GM12878 (cell line): Measurements from ENCODE around the gene COPS8. TPM values are rescaled to one million over a fixed set of nuclear protein-coding genes. Genes with fewer than 3 reads are reported as not detected.

ENCODE experiments used
- ATAC-seq: fragments of 200-7000 bp; cut with Tn5 transposase; 3 replicates; pipeline ENCODE4 v1.9.1; 2020; ENCODE audit warnings: mild to moderate bottlenecking, moderate library complexity
- BruUV-seq: library from RNA; stranded (reverse); fragments of 400-500 nt; replicated peaks from 2 replicates; lab custom pipeline; 2021; lab: Mats Ljungman, UMichigan
- CTCF ChIA-PET: fragments of 300-600 bp; sonication (Branson Sonifier 250); formaldehyde crosslinking; extraction: SDS; loops from one replicate; lab custom pipeline; 2021; ENCODE audit warnings: inconsistent platforms; lab: Yijun Ruan, JAX
- POLR2A ChIA-PET: fragments of 350-600 bp; formaldehyde crosslinking; extraction: SDS; loops from one replicate; lab custom pipeline; 2021; ENCODE audit warnings: inconsistent platforms; lab: Charles Lee
- RAD21 ChIA-PET: fragments of 300-600 bp; sonication (Branson Sonifier 250); formaldehyde crosslinking; loops from one replicate; lab custom pipeline; 2023; ENCODE audit warnings: antibody characterized with exemption; ENCODE audit not compliant: unreplicated experiment; lab: Charles Lee
- SMC1A ChIA-PET: fragments of 300-600 bp; sonication (Branson Sonifier 250); formaldehyde crosslinking; loops from one replicate; lab custom pipeline; 2023; ENCODE audit not compliant: unreplicated experiment, uncharacterized antibody; lab: Charles Lee
- DNase-seq: peaks from one replicate; pipeline ENCODE4 v3.0.0-alpha.2; 2011; ENCODE audit warnings: low read depth, low spot score
- FAIRE-seq: peaks from 3 replicates; lab custom pipeline; 2011; peaks lifted over from hg19 to GRCh38; lab: Jason Lieb, UNC
- H2AFZ ChIP-seq: 2 replicates; pipeline ENCODE4 v1.6.0; 2011; ENCODE audit warnings: low read depth, low read length, control low read depth; ENCODE audit not compliant: control insufficient read depth
- H3K27ac ChIP-seq: 2 replicates; pipeline ENCODE4 v1.5.1; 2011; ENCODE audit warnings: control low read depth; ENCODE audit not compliant: control insufficient read depth, insufficient read depth
- H3K27me3 ChIP-seq, 2 experiments: replicated peaks in 1 of 2; 2 replicates each; pipeline versions ENCODE4 v1.6.0 to v1.6.1; 2011; ENCODE audit warnings: low read length in 1 of 2; ENCODE audit not compliant: control insufficient read depth in 2 of 2, insufficient read depth in 2 of 2
- H3K36me3 ChIP-seq, 2 experiments: 2 replicates each; pipeline ENCODE4 v1.5.1; 2011; ENCODE audit warnings: low read length in 1 of 2; ENCODE audit not compliant: control insufficient read depth in 2 of 2, insufficient read depth in 2 of 2
- H3K4me1 ChIP-seq: 2 replicates; pipeline ENCODE4 v1.6.1; 2011; ENCODE audit warnings: mild to moderate bottlenecking, low read length, moderate library complexity, mixed read lengths; ENCODE audit not compliant: control insufficient read depth, insufficient read depth
- H3K4me2 ChIP-seq: 2 replicates; pipeline ENCODE4 v1.6.0; 2011; ENCODE audit warnings: control low read depth; ENCODE audit not compliant: control insufficient read depth, insufficient read depth
- H3K4me3 ChIP-seq: fragments of 200-600 bp; sonication (generic); 2 replicates; pipeline ENCODE4 v1.5.1; 2016
- H3K79me2 ChIP-seq: 2 replicates; pipeline ENCODE4 v1.6.0; 2011; ENCODE audit warnings: low read length; ENCODE audit not compliant: control insufficient read depth, insufficient read depth
- H3K9ac ChIP-seq: 2 replicates; pipeline ENCODE4 v1.8.0; 2011; ENCODE audit warnings: low read length, control low read depth, mixed read lengths; ENCODE audit not compliant: control insufficient read depth, insufficient read depth
- H3K9me3 ChIP-seq: replicated peaks from 3 replicates; pipeline ENCODE4 v1.5.1; 2011; ENCODE audit warnings: mild to moderate bottlenecking, low read length; ENCODE audit not compliant: control insufficient read depth, insufficient read depth
- H4K20me1 ChIP-seq: 2 replicates; pipeline ENCODE4 v1.6.0; 2011; ENCODE audit not compliant: control insufficient read depth, insufficient read depth
- ATF7 ChIP-seq: fragments of 450-650 bp; IDR thresholded peaks from 2 replicates; pipeline ENCODE4 v1.6.1; 2016; ENCODE audit warnings: low read depth, mild to moderate bottlenecking
- CBX3 ChIP-seq: fragments of 200-600 bp; sonication (generic); IDR thresholded peaks from 2 replicates; pipeline ENCODE4 v1.6.1; 2016; ENCODE audit warnings: low read depth, borderline replicate concordance
- CBX5 ChIP-seq: sonication (generic); IDR thresholded peaks from 2 replicates; pipeline ENCODE4 v1.6.1; 2016; ENCODE audit warnings: low read depth, moderate library complexity, mild to moderate bottlenecking, inconsistent platforms
- CHD4 ChIP-seq: fragments of 200-600 bp; sonication (generic); IDR thresholded peaks from 2 replicates; pipeline ENCODE4 v1.6.1; 2016; ENCODE audit warnings: mild to moderate bottlenecking
- CREB1 ChIP-seq: IDR thresholded peaks from 2 replicates; pipeline ENCODE4 v1.6.1; 2012; ENCODE audit warnings: low read depth, mild to moderate bottlenecking, inconsistent platforms
- KDM1A ChIP-seq: fragments of 200-600 bp; sonication (generic); IDR thresholded peaks from 2 replicates; pipeline ENCODE4 v1.6.1; 2016; ENCODE audit warnings: borderline replicate concordance
- NR2F1 ChIP-seq: fragments of 450-650 bp; conservative IDR thresholded peaks from 2 replicates; pipeline ENCODE4 v1.6.1; 2017; ENCODE audit warnings: mild to moderate bottlenecking
- RAD51 ChIP-seq: fragments of 450-650 bp; IDR thresholded peaks from 2 replicates; pipeline ENCODE4 v1.6.1; 2016; ENCODE audit warnings: moderate library complexity, mild to moderate bottlenecking, inconsistent platforms
- SKIL ChIP-seq: fragments of 450-650 bp; IDR thresholded peaks from 2 replicates; pipeline ENCODE4 v1.6.1; 2017; ENCODE audit warnings: mild to moderate bottlenecking, low read depth, inconsistent platforms; ENCODE audit not compliant: poor library complexity, severe bottlenecking
- TARDBP ChIP-seq: IDR thresholded peaks from 2 replicates; pipeline ENCODE4 v1.6.1; 2016; ENCODE audit warnings: borderline replicate concordance
- TCF12 ChIP-seq: IDR thresholded peaks from 2 replicates; pipeline ENCODE4 v1.6.1; 2011; ENCODE audit warnings: low read depth, mild to moderate bottlenecking, low read length
- ZBTB33 ChIP-seq: fragments of 450-650 bp; IDR thresholded peaks from 2 replicates; pipeline ENCODE4 v1.6.1; 2017; ENCODE audit warnings: mild to moderate bottlenecking
- whole genome bisulfite sequencing: methylation state at CpG from one replicate; pipeline ENCODE4 v1.1.6; 2016; ENCODE audit warnings: low lambda C conversion rate; ENCODE audit not compliant: insufficient replicate concordance, insufficient coverage; ENCODE audit errors: missing lambda C conversion rate; 5-methylcytosine and 5-hydroxymethylcytosine counted together
- in situ Hi-C: fragments of 300-500 bp; cut with MboI; formaldehyde crosslinking; loops from 9 replicates; pipeline ENCODE4 v1.14.3; 2018; ENCODE audit warnings: mixed read lengths
- intact Hi-C: fragments of 100-400 bp; cut with micrococcal nuclease; formaldehyde crosslinking; loops from one replicate; pipeline ENCODE4 v1.14.2; 2022; ENCODE audit not compliant: unreplicated experiment
- polyA plus RNA-seq, 11 experiments: library from polyadenylated mRNA; depleted of rRNA in 4 of 11; unstranded in 6 of 11; stranded (reverse) in 5 of 11; fragments of >200 nt; fragmentation: Nextera tagmentation in 4 of 11; fragmentation: Illumina TruSeq in 1 of 11; extraction: Ambion mirVana in 4 of 11; extraction: Trizol in 1 of 11; gene quantifications; 1 replicate in 1 of 11; 2 replicates in 10 of 11; pipeline versions ENCODE4 v1.2.1 to v1.2.3, GENCODE V29; 2011 to 2016; ENCODE audit warnings: inconsistent platforms in 2 of 11, missing spikeins in 2 of 11, low read depth in 1 of 11
- total RNA-seq, 4 experiments: library from RNA; depleted of rRNA in 3 of 4; stranded (reverse); fragments of >200 nt in 3 of 4; fragmentation: Illumina TruSeq in 1 of 4; extraction: Trizol in 1 of 4; gene quantifications; 2 replicates each; pipeline versions ENCODE4 v1.2.1 to v1.2.3, GENCODE V29; 2013 to 2021
- TF ChIP-seq, protein P1 (sequence below): IDR thresholded peaks from 2 replicates; pipeline ENCODE4 v1.6.1; 2011; ENCODE audit warnings: mild to moderate bottlenecking, low read depth, low read length, moderate library complexity; ENCODE audit not compliant: insufficient replicate concordance

Gene COPS8
- total and polyA plus RNA-seq, 10 of the 15 experiments (the other 5 are each of a cell fraction or from before 2014, with no cell fraction given): 44.0 to 134 (median 107) TPM

DNA sequence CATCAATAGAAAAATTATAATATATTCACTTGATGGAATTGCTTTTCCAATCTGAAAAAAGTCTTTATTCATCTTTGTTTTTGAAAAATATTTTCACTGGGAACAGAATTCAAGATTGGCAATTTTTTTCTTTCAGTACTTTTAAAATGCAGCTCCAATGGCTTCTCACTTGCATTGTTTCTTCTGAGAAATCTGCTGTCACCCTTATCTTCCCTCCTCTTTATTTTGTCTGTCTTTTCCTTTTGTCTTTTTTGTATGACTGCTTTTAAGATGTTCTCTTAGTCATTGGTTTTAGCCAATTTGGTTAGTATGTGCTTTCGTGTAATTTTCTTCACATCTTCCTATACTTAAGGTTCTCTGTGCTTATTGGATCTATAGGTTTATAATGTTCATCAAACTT lies 37.1 kb upstream of the COPS8 start:
- ChIA-PET SMC1A (interaction anchor here (1.2 kb wide), 1 partner anchor 10 kb away, joined by 3 read pairs; no protein-coding TSS in a partner anchor), CTCF (no interaction called here)
- no peak overlapping the region for H3K4me3 ChIP-seq
- in situ Hi-C loops: no loop called here
- H3K4me1 ChIP-seq: no peaks in the 10 kb centered on the region
- peaks cover 0 to 9% of the 10 kb centered on the region in 2 experiments; a peak in 3 of 4 replicates for H3K27me3 ChIP-seq
- DNase-seq: no peak
- H3K27ac ChIP-seq: no peak overlapping the region
- FAIRE-seq: no peak
- no peaks in the 10 kb centered on the region for H3K36me3 ChIP-seq
- ATAC-seq: no peak
- intact Hi-C loops: no loop called here
- TF ChIP-seq CBX5 (peak; percentile 69; the same call in 1 of the 2 replicates), TARDBP (no peak)
- TF ChIP-seq, all 136 proteins: peak for 1
- BruUV-seq: no TSS peak
- Histone ChIP-seq H3K4me2 (no peak overlapping the region), H3K9ac (no peak overlapping the region), H4K20me1 (peaks cover 2% of the 10 kb centered on the region; the same call in 1 of the 2 replicates), H2AFZ (no peak overlapping the region), H3K9me3 (peaks cover 8% of the 10 kb centered on the region; the same call in 2 of the 3 replicates), H3K79me2 (no peaks in the 10 kb centered on the region)
- POLR2A ChIA-PET: no interaction called here
- RAD21 ChIA-PET: no interaction called here
- 67% methylated on average over 1 of the region's 1 CpG for WGBS

DNA sequence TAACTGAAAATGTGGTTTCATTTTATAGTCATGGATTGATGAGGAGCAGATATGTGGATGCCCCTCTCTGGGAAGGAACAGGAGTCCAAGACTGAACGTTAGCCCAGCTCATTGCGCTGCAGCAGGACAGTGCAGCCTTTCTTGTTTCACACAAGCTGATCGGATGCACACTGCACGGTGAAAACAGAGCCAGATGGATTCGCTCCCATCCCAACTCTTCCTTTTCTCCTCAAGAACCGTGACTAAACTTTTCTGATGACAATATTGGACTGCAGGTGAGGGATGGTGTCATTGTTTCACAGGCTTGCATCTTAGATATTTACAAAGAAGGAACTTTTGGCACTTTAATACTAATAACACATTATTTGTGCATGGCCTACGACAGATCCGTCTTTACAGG lies 33.8 kb upstream of the COPS8 start:
- no peak for FAIRE-seq
- no peak for TF ChIP-seq CHD4
- no peak for TF ChIP-seq TCF12
- no peak for TF ChIP-seq ATF7
- TF ChIP-seq RAD51: no peak
- TF ChIP-seq CREB1: no peak
- no peak for TF ChIP-seq ZBTB33
- no peak for TF ChIP-seq KDM1A
- TF ChIP-seq CBX3: no peak
- TF ChIP-seq NR2F1: no peak
- TF ChIP-seq SKIL: no peak
- TF ChIP-seq, protein P1, sequence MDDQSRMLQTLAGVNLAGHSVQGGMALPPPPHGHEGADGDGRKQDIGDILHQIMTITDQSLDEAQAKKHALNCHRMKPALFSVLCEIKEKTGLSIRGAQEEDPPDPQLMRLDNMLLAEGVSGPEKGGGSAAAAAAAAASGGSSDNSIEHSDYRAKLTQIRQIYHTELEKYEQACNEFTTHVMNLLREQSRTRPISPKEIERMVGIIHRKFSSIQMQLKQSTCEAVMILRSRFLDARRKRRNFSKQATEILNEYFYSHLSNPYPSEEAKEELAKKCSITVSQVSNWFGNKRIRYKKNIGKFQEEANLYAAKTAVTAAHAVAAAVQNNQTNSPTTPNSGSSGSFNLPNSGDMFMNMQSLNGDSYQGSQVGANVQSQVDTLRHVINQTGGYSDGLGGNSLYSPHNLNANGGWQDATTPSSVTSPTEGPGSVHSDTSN: no peak

More for the DNA sequence above, 33.8 kb upstream of the COPS8 start:
- intact Hi-C loops (loop anchor here (10.0 kb wide), 1 partner anchor 157 kb away; no protein-coding TSS in a partner anchor), in situ Hi-C loops (no loop called here)
- DNase-seq (no peak), ATAC-seq (no peak)
- Histone ChIP-seq H3K9me3 (peaks cover 8% of the 10 kb centered on the region; the same call in 2 of the 3 replicates), H3K9ac (no peak overlapping the region), H3K27ac (no peak overlapping the region), H3K36me3 (no peaks in the 10 kb centered on the region), H3K27me3 (peaks cover 0 to 9% of the 10 kb centered on the region in 2 experiments; a peak in 3 of 4 replicates), H4K20me1 (no peaks in the 10 kb centered on the region), H2AFZ (no peak overlapping the region), H3K4me1 (no peaks in the 10 kb centered on the region), H3K4me3 (no peak overlapping the region), H3K79me2 (no peaks in the 10 kb centered on the region), H3K4me2 (no peak overlapping the region)
- WGBS: 51% methylated on average over 8 of the region's 8 CpGs
- no TSS peak for BruUV-seq
- ChIA-PET CTCF (no interaction called here), POLR2A (no interaction called here), SMC1A (no interaction called here), RAD21 (no interaction called here)
